ENCODE data around the gene SLC49A3.

Gene SLC49A3

GRCh38 chr4:683982-684622, 4.8 kb downstream of the SLC49A3 start:
- DNase-seq (ENCODE audit: low spot score), result peak; percentile 71
- TF ChIP-seq CTCF (IDR thresholded peaks at IDR 0.05; ENCODE audit: extremely low read depth, insufficient read depth, missing control alignments), result peak; percentile 78
- in situ Hi-C loops (cut with MboI; ENCODE audit: low pct_unique_long_range_greater_than_20kb, low sequenced_read_pairs, unreplicated experiment), result no loop called here

DNA sequence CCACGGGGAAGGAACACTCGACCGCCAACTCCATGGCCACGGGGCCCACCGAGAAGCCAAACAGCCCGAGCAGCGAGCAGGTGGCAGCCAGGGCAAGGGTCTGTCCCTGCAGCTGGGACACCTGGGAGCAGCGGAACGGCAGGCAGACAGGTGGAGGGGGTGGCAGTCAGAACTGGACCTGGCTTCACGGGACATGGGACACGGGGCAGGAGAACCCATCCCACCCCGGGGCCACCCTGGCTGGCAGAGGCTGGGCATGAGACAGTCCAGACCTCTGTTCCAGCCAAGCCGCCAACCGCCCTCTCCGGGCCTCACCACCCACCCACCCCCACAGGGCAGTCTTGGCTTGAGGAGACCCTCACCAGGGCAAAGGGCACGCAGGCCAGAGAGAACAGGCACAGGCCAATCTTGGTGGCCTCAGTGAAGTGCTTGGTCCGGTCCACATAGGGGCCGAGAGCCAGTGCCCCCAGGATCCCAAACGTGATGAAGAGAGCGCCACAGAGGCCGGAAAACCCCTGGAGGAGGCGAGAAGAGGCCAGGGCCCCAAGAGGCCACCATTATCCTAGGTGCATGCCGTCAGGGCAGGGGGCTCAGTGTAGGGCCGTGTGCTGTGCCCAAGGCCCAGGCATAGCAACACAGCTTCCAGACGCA, 5.6 kb downstream of the SLC49A3 start:
- TF ChIP-seq CTCF (IDR thresholded peaks at IDR 0.05; ENCODE audit: extremely low read depth, insufficient read depth, missing control alignments), result no peak
- DNase-seq (ENCODE audit: low spot score), result no peak
- in situ Hi-C loops (cut with MboI; ENCODE audit: low pct_unique_long_range_greater_than_20kb, low sequenced_read_pairs, unreplicated experiment), result no loop called here

- in situ Hi-C loops (cut with MboI; ENCODE audit: low pct_unique_long_range_greater_than_20kb, low sequenced_read_pairs, unreplicated experiment), result no loop called here
- DNase-seq (ENCODE audit: low spot score), result no peak
- no peak for TF ChIP-seq CTCF (IDR thresholded peaks at IDR 0.05; ENCODE audit: extremely low read depth, insufficient read depth, missing control alignments)
These were observed 6.3 kb downstream of the SLC49A3 start for GRCh38 chr4:682490-683172.

DNA sequence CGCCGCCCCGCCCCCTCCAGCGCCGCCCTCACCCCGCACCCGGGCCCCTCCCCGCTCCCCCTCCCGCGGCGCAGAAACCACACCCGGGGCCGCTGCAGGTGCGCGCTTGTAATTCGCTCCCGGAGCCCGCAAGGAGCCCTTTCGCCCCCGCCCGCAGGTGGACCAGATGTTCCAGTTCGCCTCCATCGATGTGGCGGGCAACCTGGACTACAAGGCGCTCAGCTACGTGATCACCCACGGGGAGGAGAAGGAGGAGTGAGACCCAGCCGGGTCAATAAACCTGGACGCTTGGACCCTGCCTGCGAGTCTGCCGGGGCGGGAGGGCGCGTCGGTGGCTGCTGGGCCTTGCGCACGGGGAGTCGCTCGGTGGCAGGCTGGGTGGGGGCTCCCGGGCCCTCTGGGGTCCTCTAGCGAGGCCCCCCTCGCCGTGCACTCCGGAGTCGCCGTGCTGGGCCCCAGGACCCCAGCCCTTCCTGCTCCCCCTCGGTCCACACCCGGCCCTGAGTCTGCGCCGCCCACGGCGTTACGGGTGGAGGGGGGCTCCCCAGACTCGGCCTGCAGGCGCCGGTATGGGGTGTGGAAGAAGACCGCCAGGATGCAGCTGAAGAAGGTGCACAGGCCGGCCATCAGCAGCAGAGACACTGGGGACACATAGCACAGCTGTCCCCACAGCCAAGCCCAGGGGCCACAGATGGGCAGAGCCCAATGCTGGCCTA, 7.1 kb downstream of the SLC49A3 start:
- no peak for TF ChIP-seq CTCF (IDR thresholded peaks at IDR 0.05; ENCODE audit: extremely low read depth, insufficient read depth, missing control alignments)
- in situ Hi-C loops (cut with MboI; ENCODE audit: low pct_unique_long_range_greater_than_20kb, low sequenced_read_pairs, unreplicated experiment), result no loop called here
- DNase-seq (ENCODE audit: low spot score), result peak; percentile 85

GRCh38 chr4:680928-681645, 7.9 kb downstream of the SLC49A3 start:
- TF ChIP-seq CTCF (IDR thresholded peaks at IDR 0.05; ENCODE audit: extremely low read depth, insufficient read depth, missing control alignments), result no peak

GRCh38 chr4:680551-680927, 8.4 kb downstream of the SLC49A3 start:
- peak; percentile 71 for DNase-seq (ENCODE audit: low spot score)
- in situ Hi-C loops (cut with MboI; ENCODE audit: low pct_unique_long_range_greater_than_20kb, low sequenced_read_pairs, unreplicated experiment), result no loop called here
- TF ChIP-seq CTCF (IDR thresholded peaks at IDR 0.05; ENCODE audit: extremely low read depth, insufficient read depth, missing control alignments), result no peak

More at GRCh38 chr4:680928-681645, 7.9 kb downstream of the SLC49A3 start:
- peak; percentile 85 for DNase-seq (ENCODE audit: low spot score)
- in situ Hi-C loops (cut with MboI; ENCODE audit: low pct_unique_long_range_greater_than_20kb, low sequenced_read_pairs, unreplicated experiment), result no loop called here
